NCI-H2196 (cell line): ENCODE results near the gene SLC35B1.

Experiments
- DNase-seq: peaks from one replicate; lab custom pipeline; 2025; ENCODE audit not compliant: unreplicated experiment; lab: John Stamatoyannopoulos, UW

Gene SLC35B1, protein sequence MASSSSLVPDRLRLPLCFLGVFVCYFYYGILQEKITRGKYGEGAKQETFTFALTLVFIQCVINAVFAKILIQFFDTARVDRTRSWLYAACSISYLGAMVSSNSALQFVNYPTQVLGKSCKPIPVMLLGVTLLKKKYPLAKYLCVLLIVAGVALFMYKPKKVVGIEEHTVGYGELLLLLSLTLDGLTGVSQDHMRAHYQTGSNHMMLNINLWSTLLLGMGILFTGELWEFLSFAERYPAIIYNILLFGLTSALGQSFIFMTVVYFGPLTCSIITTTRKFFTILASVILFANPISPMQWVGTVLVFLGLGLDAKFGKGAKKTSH

GRCh38 chr17:49707608-49708514 is at the start of gene SLC35B1:
Gene SLC35B1 (minus strand): TSS chr17:49707964. CDS start chr17:49707833, 131 bp downstream.
- peak; percentile 97 for DNase-seq

DNA sequence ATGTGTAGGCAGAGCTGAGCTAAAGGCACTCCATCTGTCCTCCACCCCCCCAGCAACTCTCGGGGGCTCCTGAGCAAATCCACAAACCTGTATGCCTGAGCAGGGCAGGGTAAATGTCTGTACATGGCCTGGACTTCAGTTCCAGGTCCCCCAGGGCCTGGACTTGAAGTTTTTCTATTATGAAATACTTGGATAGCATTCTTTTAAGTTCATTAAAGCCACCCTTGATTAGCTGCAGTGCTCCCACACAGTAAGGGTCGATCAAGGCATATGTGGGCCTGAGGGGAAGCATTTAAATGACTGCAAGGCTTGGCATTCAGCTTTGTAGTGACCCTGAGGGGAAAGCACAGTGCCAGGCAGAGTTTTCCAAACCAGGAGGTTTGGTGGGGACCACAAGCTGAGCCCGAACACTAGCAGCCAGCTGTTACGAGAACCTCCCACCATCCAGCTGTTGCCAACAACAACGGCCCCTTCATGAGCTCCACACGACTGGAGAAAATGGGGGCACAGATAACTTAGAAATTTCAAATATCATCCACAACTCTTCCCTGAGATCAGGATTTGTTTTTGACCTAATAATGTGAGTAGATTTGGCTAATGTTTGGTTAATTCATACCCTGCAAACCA is 49.5 kb upstream of the SLC35B1 start:
- DNase-seq, result no peak

GRCh38 chr17:49756323-49757150 is 48.8 kb upstream of the SLC35B1 start:
- no peak for DNase-seq

DNA sequence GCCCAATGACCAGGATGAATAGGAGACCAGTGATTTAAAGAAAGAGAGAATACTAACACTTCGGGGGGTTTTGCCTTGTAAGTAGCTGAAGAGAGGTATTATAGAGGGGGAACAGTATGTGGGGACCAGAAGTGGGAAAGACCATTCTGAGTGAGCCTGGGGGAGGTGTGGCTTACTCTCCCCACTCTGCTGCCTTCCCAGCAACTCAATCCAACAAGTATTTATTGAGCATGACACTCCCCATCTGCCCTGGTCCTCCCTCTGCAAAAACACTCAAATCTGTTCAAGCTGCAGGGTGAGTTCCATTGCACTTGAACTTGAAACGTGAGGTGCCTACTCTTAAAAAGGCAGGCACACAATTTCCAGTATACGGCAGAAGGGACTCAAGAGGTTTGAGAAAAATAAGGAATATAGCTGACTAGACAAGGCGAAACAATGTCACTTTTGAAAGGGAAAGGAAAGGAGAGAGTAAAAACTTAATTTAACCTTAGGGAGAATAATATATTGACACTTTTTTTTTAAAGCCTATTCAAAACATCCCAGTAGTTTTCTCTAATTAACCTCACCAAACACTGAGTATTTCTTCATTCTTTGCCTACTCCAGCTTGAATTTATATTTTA is 48.0 kb upstream of the SLC35B1 start:
- DNase-seq, result no peak

GRCh38 chr17:49753959-49754391 is 46.2 kb upstream of the SLC35B1 start:
- DNase-seq, result no peak

- DNase-seq, result no peak
Observed at GRCh38 chr17:49752508-49752907, 44.7 kb upstream of the SLC35B1 start.

DNA sequence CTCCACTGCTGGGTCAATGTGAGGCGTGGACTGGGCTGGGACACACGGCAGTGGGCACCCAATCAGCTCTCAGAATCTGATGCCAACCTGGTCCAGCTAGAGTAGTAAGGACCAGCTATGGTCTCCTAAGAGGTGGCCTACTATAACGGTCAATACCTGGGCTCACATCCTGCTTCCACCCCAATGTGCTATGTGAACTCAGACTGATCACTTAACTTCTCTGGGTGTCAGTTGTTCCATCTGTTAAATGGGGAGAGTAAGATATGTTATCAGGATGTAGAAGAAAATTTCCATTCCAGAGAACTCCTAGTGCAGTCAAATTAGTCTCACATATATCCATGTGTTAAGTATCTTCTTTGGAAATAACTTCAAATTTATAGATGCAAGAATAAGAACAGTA is 42.0 kb upstream of the SLC35B1 start:
- no peak for DNase-seq

DNA sequence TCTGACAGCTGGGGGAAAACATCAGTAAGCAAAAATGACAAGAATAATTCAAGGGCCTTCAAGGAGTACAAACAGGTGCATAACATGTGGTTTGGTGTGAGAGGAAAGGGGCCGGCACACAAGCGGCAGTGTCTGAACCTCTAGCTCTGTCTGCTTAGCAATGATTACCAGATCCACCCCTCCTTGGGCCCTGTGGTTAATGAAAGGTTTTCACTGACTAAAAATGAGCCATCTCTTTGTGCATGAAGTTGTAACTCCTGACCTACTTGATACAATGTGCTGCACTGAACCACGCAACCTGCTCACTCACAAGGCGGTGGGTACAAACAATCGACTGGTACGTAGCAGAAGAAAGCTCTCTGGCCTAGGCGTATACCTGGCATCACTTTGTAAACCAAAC is 41.0 kb upstream of the SLC35B1 start:
- DNase-seq, result no peak

- no peak for DNase-seq
Observed at GRCh38 chr17:49748223-49748622, 40.5 kb upstream of the SLC35B1 start.

- no peak for DNase-seq
Observed at GRCh38 chr17:49747632-49748031, 39.9 kb upstream of the SLC35B1 start.

DNA sequence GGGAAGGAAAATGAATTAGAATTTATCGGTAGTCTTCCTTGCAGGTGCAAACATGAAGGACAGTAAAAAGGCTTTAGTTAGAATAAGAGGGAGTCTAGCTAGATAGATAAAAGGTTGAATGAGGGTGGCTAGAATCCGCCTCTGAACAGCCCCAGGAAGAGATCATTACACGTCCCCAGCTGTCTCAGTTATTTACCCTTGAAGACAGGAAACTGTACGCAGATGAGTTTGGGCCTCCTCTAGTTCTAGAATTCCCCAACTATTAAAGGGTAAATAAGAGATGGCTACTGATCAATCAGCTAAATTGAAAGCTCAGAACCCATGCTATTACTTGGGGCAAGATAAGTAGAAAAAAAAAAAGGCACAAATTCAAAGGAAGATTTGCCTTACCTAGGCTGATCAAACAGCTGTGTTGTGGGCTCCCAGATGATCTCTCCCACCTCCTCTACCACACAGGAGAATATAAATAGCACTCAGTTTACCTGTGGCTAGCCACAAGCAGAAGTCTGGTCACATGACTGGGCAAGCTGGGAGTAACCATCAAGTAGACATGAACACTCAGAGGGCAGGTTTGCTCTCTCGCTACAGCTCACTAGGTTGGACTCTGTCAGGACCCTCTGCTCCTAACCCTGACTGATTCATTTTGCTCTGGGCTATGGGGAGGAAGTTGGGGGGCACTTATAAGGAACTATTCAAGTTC is 39.2 kb upstream of the SLC35B1 start:
- DNase-seq, result no peak

DNA sequence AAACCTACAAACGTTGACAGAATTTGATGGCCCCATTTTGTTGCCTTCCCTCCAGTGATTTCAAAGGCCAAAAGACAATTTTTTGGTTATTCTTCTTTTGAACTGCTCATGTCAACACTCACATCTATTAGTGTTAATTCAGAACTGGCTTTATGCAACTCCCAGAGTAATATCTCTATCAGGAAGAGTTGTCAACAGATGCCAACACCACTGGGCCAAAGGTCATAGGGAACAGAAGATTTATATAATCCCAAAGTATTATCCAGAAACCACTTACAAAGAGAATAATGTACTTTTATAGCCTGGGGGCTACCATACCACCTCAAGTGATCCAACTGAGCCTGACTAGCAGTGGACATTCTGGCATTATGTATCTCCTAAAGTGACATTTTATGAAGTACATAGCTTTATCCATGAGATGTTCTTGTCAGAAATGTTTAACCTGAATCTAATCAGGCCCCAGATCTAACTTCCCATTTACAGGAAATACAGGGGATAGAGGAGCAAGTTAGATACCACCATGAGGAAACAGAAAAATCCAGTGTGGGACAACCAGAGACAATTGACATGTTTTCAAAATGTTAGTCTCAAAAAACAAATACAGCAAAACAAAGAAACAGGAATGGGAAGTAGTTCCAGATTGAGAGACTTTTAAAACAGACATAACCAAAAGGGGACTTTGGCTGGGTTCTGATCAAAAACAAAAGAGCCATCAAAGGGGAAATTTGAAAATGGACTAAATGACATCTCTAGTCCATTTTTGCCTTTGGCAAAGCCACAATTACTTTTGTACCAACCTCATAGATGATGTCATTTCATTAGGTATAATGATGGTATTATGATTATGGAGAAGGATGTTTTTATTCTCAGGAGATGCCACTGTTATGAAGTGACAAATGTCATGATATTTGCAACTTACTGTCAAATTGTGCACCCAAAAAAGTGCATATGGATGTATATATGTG is 37.7 kb upstream of the SLC35B1 start:
- no peak for DNase-seq

DNA sequence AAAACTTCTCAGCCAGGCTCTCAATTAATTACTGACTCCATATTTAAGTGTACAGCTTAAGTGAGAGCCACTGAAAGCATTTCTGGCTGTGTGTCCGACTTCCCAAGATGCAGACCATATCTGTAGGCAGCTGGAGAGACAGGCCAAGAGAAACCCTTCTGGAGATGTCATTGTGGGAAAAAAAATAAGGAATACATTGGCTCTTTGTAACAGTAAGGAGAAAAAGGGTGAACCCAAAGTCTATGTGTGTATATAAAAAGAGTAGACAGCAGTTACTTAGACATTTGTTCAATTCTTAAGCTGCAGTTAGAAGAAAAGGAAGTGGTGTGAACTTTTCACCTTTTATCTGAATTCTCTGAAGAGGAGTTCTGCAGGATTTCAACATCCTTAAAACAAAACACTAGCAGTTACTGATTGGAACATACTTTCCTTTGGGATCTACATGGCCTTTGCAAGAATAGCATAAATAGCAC is 34.4 kb upstream of the SLC35B1 start:
- DNase-seq, result no peak

DNA sequence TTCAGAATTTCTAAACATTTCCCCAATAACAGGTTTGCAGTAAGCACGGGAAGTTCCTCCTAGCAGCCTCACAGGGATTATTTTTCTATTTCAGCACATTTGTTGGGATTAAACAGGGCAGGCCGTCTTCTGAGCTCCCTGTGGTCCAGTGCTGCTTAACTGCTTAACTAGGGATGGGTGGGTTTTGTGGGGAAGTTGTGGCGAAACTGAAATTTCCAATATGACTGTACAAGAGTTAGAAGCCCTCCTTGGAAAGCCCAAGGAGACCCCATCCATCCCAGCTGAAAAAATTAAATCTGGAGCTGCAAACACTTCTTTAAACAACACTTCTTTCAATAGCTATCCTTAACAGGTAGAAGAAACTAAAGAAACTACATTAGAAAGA is 33.9 kb upstream of the SLC35B1 start:
- DNase-seq, result no peak

DNA sequence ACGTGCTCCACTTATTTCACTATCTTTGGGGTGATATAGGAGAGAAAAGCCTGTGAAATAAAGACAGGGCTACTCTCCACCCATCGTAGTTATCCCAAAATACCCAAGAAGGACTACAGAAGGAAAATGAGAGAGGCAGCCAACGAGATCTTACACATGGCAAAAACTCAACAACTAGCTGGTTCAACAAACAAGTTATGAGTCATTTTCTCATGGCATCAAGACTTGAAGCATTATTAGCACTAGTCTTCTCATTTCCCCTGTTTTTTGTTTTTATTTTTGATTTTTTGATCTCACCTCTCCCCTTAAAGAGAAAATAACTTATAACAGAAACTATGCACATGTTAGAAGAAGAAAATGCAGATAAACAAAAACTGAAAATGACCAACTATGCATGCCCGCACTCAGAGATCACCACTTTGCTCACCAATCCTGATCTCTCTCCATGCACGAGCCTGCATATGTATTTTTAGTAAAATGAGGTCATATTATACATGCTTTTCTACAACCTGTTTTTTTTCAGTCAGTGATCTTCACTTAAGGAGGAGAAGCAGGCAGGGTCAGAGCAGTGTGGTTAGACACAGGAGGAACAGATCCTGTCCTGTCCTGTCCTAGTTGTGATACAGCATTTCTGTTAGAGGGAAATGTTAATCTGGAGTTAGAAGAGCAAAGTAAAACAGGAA is 33.4 kb upstream of the SLC35B1 start:
- no peak for DNase-seq

DNA sequence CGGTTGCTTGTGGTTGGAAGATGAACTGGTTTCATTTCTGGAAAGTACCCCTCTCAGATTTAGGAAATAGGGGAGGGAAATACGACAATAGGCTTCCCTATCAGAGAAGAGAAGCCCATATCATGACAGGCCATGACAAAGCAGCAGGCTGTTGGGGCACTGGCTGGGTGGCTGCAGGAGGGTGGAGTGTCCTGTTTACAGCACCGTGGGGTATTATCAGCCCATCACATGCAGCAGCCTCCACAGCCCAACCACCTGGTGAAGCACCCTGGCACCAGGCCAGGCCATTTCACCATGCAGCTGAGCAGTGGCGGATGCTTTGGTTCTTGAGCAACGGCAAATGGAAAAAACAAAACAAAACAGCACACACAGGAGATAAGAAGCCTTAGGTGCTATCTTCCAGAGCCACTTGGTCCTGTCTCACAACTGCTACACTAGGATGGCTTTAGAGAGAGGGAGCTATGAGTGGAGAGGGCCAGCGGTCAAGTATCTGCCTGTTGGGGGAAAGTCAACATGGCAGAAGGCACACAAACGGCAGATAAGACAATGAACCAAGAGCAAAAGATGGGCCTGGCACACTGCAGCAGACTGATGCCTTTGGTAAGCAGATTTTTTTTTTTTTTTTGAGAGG is 32.0 kb upstream of the SLC35B1 start:
- peak; percentile 83 for DNase-seq

- no peak for DNase-seq
Observed at GRCh38 chr17:49738456-49739163, 30.8 kb upstream of the SLC35B1 start.
